GM21717 (cell line): Measurements from ENCODE around the gene DIP2A.

Experiments
- ATAC-seq: cut with Tn5 transposase; IDR thresholded peaks from one replicate; pipeline ENCODE4 v1.9.1; 2021; ENCODE audit warnings: mild to moderate bottlenecking, moderate library complexity; ENCODE audit not compliant: unreplicated experiment

Gene DIP2A

GRCh38 chr21:46458315-46459023 is at the start of gene DIP2A:
DIP2A (plus strand) TSS chr21:46458891; CDS start chr21:46459132, 241 bp downstream.
- ATAC-seq = peak; percentile 82

GRCh38 chr21:46409641-46410406 is 48.9 kb upstream of the DIP2A start:
- no peak for ATAC-seq

- ATAC-seq = no peak
These were observed 48.2 kb upstream of the DIP2A start for GRCh38 chr21:46410516-46410915.

GRCh38 chr21:46411236-46411635 is 47.5 kb upstream of the DIP2A start:
- no peak for ATAC-seq

- ATAC-seq = no peak
These were observed 47.0 kb upstream of the DIP2A start for GRCh38 chr21:46411691-46412090.

GRCh38 chr21:46412521-46413364 is 45.9 kb upstream of the DIP2A start:
- ATAC-seq = no peak

GRCh38 chr21:46413365-46413696 is 45.4 kb upstream of the DIP2A start:
- no peak for ATAC-seq

GRCh38 chr21:46414965-46415275 is 43.8 kb upstream of the DIP2A start:
- ATAC-seq = no peak

- no peak for ATAC-seq
These were observed 42.1 kb upstream of the DIP2A start for GRCh38 chr21:46416551-46416950.

GRCh38 chr21:46418265-46418946 is 40.3 kb upstream of the DIP2A start:
- ATAC-seq = no peak

GRCh38 chr21:46420241-46421190 is 38.2 kb upstream of the DIP2A start:
- ATAC-seq = no peak

GRCh38 chr21:46421191-46421750 is 37.4 kb upstream of the DIP2A start:
- no peak for ATAC-seq

GRCh38 chr21:46421756-46422555 is 36.7 kb upstream of the DIP2A start:
- ATAC-seq = no peak

- ATAC-seq = no peak
These were observed 36.0 kb upstream of the DIP2A start for GRCh38 chr21:46422636-46423241.

GRCh38 chr21:46423546-46424038 is 35.1 kb upstream of the DIP2A start:
- ATAC-seq = no peak

GRCh38 chr21:46424039-46424591 is 34.6 kb upstream of the DIP2A start:
- ATAC-seq = no peak

GRCh38 chr21:46424621-46425020 is 34.1 kb upstream of the DIP2A start:
- ATAC-seq = no peak

- ATAC-seq = no peak
These were observed 33.6 kb upstream of the DIP2A start for GRCh38 chr21:46425041-46425440.
